OCI-LY7 (cell line): ENCODE results near the gene TBX4.

Source experiments
- EZH2phosphoT487 ChIP-seq: fragments of 200-600 bp; sonication (generic); IDR thresholded peaks from 2 replicates; pipeline ENCODE4 v1.6.1; 2018; ENCODE audit warnings: low read depth, borderline replicate concordance, mild to moderate bottlenecking, mixed run types, antibody characterized with exemption, low read length, moderate library complexity, mixed read lengths
- TF ChIP-seq, protein P1 (sequence below): fragments of 200-600 bp; sonication (generic); conservative IDR thresholded peaks from 2 replicates; pipeline ENCODE4 v1.5.1; 2014; ENCODE audit warnings: mild to moderate bottlenecking, antibody characterized with exemption, low read length, moderate library complexity, mixed read lengths

DNA sequence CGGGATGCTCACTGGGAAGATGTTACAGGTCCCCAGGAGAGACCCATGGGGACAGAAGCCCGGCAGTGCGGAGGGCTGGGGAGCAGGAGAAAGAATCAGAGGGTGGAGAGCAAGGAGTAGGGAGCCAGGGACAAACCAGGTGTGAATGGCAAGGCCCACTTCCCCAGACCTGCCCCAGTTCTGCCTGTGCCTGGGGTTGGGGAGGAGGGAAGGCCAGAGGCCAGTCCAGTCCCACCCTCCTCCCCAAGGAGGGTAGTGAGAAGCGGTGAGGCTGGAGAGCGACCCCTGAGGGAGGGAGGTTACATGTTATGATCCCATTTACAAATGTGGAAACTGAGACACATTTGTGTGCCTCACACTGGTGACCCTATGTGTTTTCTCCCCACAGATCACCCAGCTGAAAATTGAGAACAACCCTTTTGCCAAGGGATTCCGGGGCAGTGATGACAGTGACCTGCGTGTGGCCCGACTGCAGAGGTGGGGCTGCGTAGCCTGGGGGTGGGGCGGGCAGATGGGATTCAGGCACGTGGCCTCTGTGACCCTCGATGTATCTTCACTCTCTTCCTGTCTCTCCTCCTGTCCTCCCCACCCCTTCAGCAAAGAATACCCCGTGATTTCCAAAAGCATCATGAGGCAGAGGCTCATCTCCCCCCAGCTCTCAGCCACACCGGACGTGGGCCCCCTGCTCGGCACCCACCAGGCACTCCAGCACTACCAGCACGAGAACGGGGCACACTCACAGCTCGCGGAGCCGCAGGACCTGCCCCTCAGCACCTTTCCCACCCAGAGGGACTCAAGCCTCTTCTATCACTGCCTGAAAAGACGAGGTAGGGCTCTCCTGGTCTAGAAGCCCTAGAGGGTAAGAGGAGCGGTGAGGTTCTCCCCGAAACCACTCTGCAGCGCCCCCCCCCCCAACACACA is 27.5 kb downstream of the TBX4 start:
- TF ChIP-seq, protein P1, sequence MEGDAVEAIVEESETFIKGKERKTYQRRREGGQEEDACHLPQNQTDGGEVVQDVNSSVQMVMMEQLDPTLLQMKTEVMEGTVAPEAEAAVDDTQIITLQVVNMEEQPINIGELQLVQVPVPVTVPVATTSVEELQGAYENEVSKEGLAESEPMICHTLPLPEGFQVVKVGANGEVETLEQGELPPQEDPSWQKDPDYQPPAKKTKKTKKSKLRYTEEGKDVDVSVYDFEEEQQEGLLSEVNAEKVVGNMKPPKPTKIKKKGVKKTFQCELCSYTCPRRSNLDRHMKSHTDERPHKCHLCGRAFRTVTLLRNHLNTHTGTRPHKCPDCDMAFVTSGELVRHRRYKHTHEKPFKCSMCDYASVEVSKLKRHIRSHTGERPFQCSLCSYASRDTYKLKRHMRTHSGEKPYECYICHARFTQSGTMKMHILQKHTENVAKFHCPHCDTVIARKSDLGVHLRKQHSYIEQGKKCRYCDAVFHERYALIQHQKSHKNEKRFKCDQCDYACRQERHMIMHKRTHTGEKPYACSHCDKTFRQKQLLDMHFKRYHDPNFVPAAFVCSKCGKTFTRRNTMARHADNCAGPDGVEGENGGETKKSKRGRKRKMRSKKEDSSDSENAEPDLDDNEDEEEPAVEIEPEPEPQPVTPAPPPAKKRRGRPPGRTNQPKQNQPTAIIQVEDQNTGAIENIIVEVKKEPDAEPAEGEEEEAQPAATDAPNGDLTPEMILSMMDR = no peak
- no peak for TF ChIP-seq EZH2phosphoT487
